GM19463 (cell line): ENCODE data around the gene TKT.
"Not testable (repeated sequence)": the region's sequence is repeated elsewhere in the genome, so short reads cannot be mapped to it uniquely, and the experiment has no call there.

Experiments used
- ATAC-seq: cut with Tn5 transposase; IDR thresholded peaks from one replicate; pipeline ENCODE4 v1.9.1; 2021; ENCODE audit warnings: mild to moderate bottlenecking, moderate library complexity; ENCODE audit not compliant: unreplicated experiment

Gene TKT

GRCh38 chr3:53260286-53260785, 4.5 kb upstream of the TKT start:
- no peak for ATAC-seq

GRCh38 chr3:53259427-53260259, 3.8 kb upstream of the TKT start:
- ATAC-seq = no peak

- no peak for ATAC-seq
Observed at GRCh38 chr3:53258600-53259426, 3.0 kb upstream of the TKT start.

- no peak for ATAC-seq
Observed at GRCh38 chr3:53257465-53257864, 1.6 kb upstream of the TKT start.

- no peak for ATAC-seq
Observed at GRCh38 chr3:53256704-53257055, 858 bp upstream of the TKT start.

- ATAC-seq = peak; percentile 36
Observed at GRCh38 chr3:53255423-53255774, 423 bp downstream of the TKT start.

- ATAC-seq = peak; percentile 45
Observed at GRCh38 chr3:53254509-53255422, 1.1 kb downstream of the TKT start.

GRCh38 chr3:53253707-53254508, 1.9 kb downstream of the TKT start:
- ATAC-seq = no peak

- ATAC-seq = not testable (repeated sequence)
Observed at GRCh38 chr3:53252947-53253322, 2.9 kb downstream of the TKT start.

- ATAC-seq = no peak
Observed at GRCh38 chr3:53252096-53252946, 3.5 kb downstream of the TKT start.

GRCh38 chr3:53250881-53251605, 4.8 kb downstream of the TKT start:
- ATAC-seq = no peak

GRCh38 chr3:53250453-53250852, 5.4 kb downstream of the TKT start:
- no peak for ATAC-seq

- no peak for ATAC-seq
Observed at GRCh38 chr3:53248161-53248560, 7.7 kb downstream of the TKT start.

GRCh38 chr3:53247619-53248018, 8.2 kb downstream of the TKT start:
- ATAC-seq = no peak

- no peak for ATAC-seq
Observed at GRCh38 chr3:53244271-53244670, 11.6 kb downstream of the TKT start.

GRCh38 chr3:53243785-53244184, 12.0 kb downstream of the TKT start:
- ATAC-seq = no peak

GRCh38 chr3:53243165-53243564, 12.7 kb downstream of the TKT start:
- no peak for ATAC-seq

GRCh38 chr3:53242642-53243041, 13.2 kb downstream of the TKT start:
- no peak for ATAC-seq

GRCh38 chr3:53242155-53242554, 13.7 kb downstream of the TKT start:
- ATAC-seq = no peak
